OCI-LY7 (cell line): ENCODE measurements around the gene HOXD4. TPM values are rescaled to one million over a fixed set of nuclear protein-coding genes. Genes with fewer than 3 reads are reported as not detected.

ENCODE experiments used
- Bru-seq: library from RNA; stranded (reverse); fragments of 400-500 nt; gene quantifications from one replicate; lab custom pipeline; 2021; lab: Mats Ljungman, UMichigan
- BruChase-seq, 2 experiments: library from RNA; stranded (reverse); fragments of 400-500 nt; gene quantifications; one replicate each; lab custom pipeline; 2021; lab: Mats Ljungman, UMichigan
- BruUV-seq: library from RNA; stranded (reverse); fragments of 400-500 nt; replicated peaks from 2 replicates; lab custom pipeline; 2021; lab: Mats Ljungman, UMichigan
- CTCF ChIA-PET: fragments of 300-600 bp; sonication (Branson Sonifier 250); formaldehyde crosslinking; loops from one replicate; lab custom pipeline; 2022; ENCODE audit warnings: antibody characterized with exemption; ENCODE audit not compliant: unreplicated experiment; lab: Charles Lee
- POLR2A ChIA-PET: fragments of 300-600 bp; sonication (Branson Sonifier 250); formaldehyde crosslinking; loops from one replicate; lab custom pipeline; 2022; ENCODE audit warnings: antibody characterized with exemption; lab: Charles Lee
- DNase-seq: peaks from one replicate; pipeline ENCODE4 v3.0.0-alpha.2; 2015; ENCODE audit warnings: low spot score
- H2AFZ ChIP-seq: fragments of 200-600 bp; sonication (generic), shearing (Covaris generic); 2 replicates; pipeline ENCODE4 v1.6.1; 2014; ENCODE audit warnings: mild to moderate bottlenecking, antibody characterized with exemption, low read length, moderate library complexity
- H3K27ac ChIP-seq: fragments of 200-600 bp; sonication (generic); 2 replicates; pipeline ENCODE4 v1.5.1; 2014; ENCODE audit warnings: mixed run types, low read depth, mild to moderate bottlenecking, moderate library complexity, low read length, inconsistent platforms; ENCODE audit not compliant: poor library complexity, severe bottlenecking
- H3K36me3 ChIP-seq: fragments of 200-600 bp; sonication (generic); 2 replicates; pipeline ENCODE4 v1.6.1; 2014; ENCODE audit warnings: mild to moderate bottlenecking, antibody characterized with exemption, low read length, moderate library complexity, mixed read lengths; ENCODE audit not compliant: insufficient read depth
- H3K4me1 ChIP-seq: fragments of 200-600 bp; sonication (generic); 2 replicates; pipeline ENCODE4 v1.5.1; 2014; ENCODE audit warnings: mild to moderate bottlenecking, low read length; ENCODE audit not compliant: insufficient read depth, poor library complexity, severe bottlenecking
- H3K4me2 ChIP-seq: fragments of 200-600 bp; sonication (generic); 2 replicates; pipeline ENCODE4 v1.6.1; 2014; ENCODE audit warnings: mild to moderate bottlenecking, low read length
- H3K4me3 ChIP-seq: fragments of 200-600 bp; sonication (generic); 2 replicates; pipeline ENCODE4 v1.5.1; 2014; ENCODE audit warnings: mild to moderate bottlenecking, low read depth, low read length; ENCODE audit not compliant: poor library complexity, severe bottlenecking
- H3K79me2 ChIP-seq: fragments of 200-600 bp; sonication (generic); 2 replicates; pipeline ENCODE4 v1.6.1; 2016; ENCODE audit warnings: low read depth, mild to moderate bottlenecking, low read length, moderate library complexity, mixed read lengths; ENCODE audit not compliant: insufficient read depth
- H3K9me2 ChIP-seq: fragments of 200-600 bp; sonication (generic); 2 replicates; pipeline ENCODE4 v1.6.1; 2016; ENCODE audit warnings: mild to moderate bottlenecking, low read length, mixed read lengths; ENCODE audit not compliant: insufficient read depth
- H3K9me3 ChIP-seq: fragments of 200-600 bp; sonication (generic); 2 replicates; pipeline ENCODE4 v1.6.1; 2014; ENCODE audit warnings: mild to moderate bottlenecking, mixed run types, low read length, mixed read lengths
- H4K20me1 ChIP-seq: fragments of 200-600 bp; sonication (generic); 2 replicates; pipeline ENCODE4 v1.6.1; 2014; ENCODE audit warnings: mild to moderate bottlenecking, antibody characterized with exemption, low read length, moderate library complexity, mixed read lengths; ENCODE audit not compliant: insufficient read depth
- CTCF ChIP-seq: fragments of 200-600 bp; sonication (generic); conservative IDR thresholded peaks from 2 replicates; pipeline ENCODE4 v1.5.1; 2014; ENCODE audit warnings: mild to moderate bottlenecking, antibody characterized with exemption, low read length, moderate library complexity, mixed read lengths
- EZH2phosphoT487 ChIP-seq: fragments of 200-600 bp; sonication (generic); IDR thresholded peaks from 2 replicates; pipeline ENCODE4 v1.6.1; 2018; ENCODE audit warnings: low read depth, borderline replicate concordance, mild to moderate bottlenecking, mixed run types, antibody characterized with exemption, low read length, moderate library complexity, mixed read lengths
- intact Hi-C: fragments of 100-400 bp; cut with micrococcal nuclease; formaldehyde crosslinking; loops from one replicate; pipeline ENCODE4 v1.10.0; 2022; ENCODE audit not compliant: unreplicated experiment
- long read RNA-seq: library from polyadenylated mRNA; stranded (forward); transcript quantifications from one replicate; pipeline ENCODE4 v2.0.0, GENCODE V29; 2022
- total RNA-seq, 2 experiments: library from RNA; depleted of rRNA in 1 of 2; stranded (reverse); fragments of >200 nt in 1 of 2; shearing (Covaris generic) in 1 of 2; gene quantifications; 2 replicates each; pipeline ENCODE4 v1.2.3, GENCODE V29; 2014 to 2022

HOXD4 gene
- total RNA-seq (2014; rRNA removed; shearing (Covaris generic)) (not detected in 2 replicates), total RNA-seq (2022) (not detected in 2 replicates), Bru-seq, nascent RNA (not detected), BruChase-seq, experiment 1, labeled RNA remaining after a 6-hour chase (not detected), BruChase-seq, experiment 2, labeled RNA remaining after a 2-hour chase (not detected)
- long read RNA-seq = 0 reads

DNA sequence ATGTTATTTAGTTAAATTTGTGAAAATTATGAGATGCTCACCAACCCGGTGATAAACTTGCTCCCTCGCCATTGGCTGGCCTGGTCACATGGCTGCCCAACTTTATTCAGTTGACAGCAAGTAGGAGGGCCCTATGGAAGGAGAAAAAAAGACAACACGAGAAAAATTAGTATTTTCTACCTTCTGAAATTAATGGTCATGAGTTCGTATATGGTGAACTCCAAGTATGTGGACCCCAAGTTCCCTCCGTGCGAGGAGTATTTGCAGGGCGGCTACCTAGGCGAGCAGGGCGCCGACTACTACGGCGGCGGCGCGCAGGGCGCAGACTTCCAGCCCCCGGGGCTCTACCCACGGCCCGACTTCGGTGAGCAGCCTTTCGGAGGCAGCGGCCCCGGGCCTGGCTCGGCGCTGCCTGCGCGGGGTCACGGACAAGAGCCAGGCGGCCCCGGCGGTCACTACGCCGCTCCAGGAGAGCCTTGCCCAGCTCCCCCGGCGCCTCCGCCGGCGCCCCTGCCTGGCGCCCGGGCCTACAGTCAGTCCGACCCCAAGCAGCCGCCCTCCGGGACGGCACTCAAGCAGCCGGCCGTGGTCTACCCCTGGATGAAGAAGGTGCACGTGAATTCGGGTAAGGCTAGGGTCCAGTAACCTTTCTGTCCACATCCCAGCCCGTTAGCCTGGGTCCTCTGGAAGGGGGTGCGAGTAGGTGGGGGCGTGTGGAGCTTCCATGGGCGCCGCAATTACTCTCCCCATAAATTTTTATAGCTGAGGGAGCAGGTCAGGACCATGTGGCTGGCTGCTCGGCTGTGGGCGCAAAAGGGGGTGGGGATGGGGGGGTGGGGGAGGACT, at the start of gene HOXD4:
Gene HOXD4 (plus strand): TSS at position 109 of the 846 bp plus-strand sequence. CDS start 84 bp downstream, at position 193.
- Histone ChIP-seq H3K9me2 (no peaks in the 10 kb centered on the region), H3K4me2 (no peak within 1 kb of the TSS), H3K4me3 (no peak within 1 kb of the TSS), H3K27ac (no peak within 1 kb of the TSS), H2AFZ (no peak within 1 kb of the TSS), H3K9me3 (no peaks in the 10 kb centered on the region), H3K36me3 (no peaks in the 10 kb centered on the region), H3K4me1 (no peaks in the 10 kb centered on the region), H4K20me1 (no peaks in the 10 kb centered on the region), H3K79me2 (no peaks in the 10 kb centered on the region)
- POLR2A ChIA-PET = no interaction called here
- TF ChIP-seq EZH2phosphoT487 = no peak
- no peak for TF ChIP-seq CTCF
- CTCF ChIA-PET = no interaction called here
- no TSS peak for BruUV-seq
- intact Hi-C loops = no loop called here
- DNase-seq = no peak

DNA sequence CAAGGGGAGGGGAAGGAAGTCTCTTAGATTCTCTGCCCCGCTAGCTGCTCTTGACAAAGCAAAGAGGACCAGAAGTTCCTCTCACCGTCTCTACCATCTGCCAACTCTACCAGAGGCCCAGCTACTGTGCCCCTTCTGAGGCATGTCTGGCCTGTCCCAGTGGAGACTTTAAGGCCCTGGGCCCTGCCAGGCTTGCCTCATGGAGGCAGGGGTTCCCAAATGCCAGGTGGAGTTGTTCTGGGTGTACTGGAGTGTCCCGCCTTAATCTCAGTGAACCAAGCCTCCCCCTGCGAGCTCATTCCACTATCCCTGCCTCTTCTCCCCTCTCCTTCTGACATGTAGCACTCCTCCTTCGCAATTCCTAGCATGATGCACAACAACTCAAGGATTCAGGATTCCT, 49.5 kb upstream of the HOXD4 start:
- no peak overlapping the region for H3K27ac ChIP-seq
- no peaks in the 10 kb centered on the region for H3K9me2 ChIP-seq
- no peak overlapping the region for H2AFZ ChIP-seq
- H3K36me3 ChIP-seq = no peaks in the 10 kb centered on the region
- no peaks in the 10 kb centered on the region for H4K20me1 ChIP-seq
- H3K79me2 ChIP-seq = no peaks in the 10 kb centered on the region
- no peak overlapping the region for H3K4me3 ChIP-seq
- intact Hi-C loops = no loop called here
- ChIA-PET CTCF (no interaction called here), POLR2A (interaction anchor here (0.6 kb wide), 1 partner anchor 496 kb away, joined by 3 read pairs; no protein-coding TSS in a partner anchor)
- H3K4me1 ChIP-seq = peaks cover 7% of the 10 kb centered on the region
- no peak overlapping the region for H3K4me2 ChIP-seq
- BruUV-seq = no TSS peak
- TF ChIP-seq EZH2phosphoT487 = no peak
- no peak for TF ChIP-seq CTCF
- no peaks in the 10 kb centered on the region for H3K9me3 ChIP-seq
- DNase-seq = no peak
